ENCODE measurements around the gene TXNRD2. TPM values are rescaled to one million over a fixed set of nuclear protein-coding genes. Genes with fewer than 3 reads are reported as not detected.

The TXNRD2 gene
- total RNA-seq, 1 donor from 2014 or later = 13.6 TPM

Other genes starting within 250 kb of the TXNRD2 start
- gene SEPTIN5, start 227.3 kb downstream of the TXNRD2 start, total RNA-seq = 28.7 TPM
- gene GP1BB, start 218.3 kb downstream of the TXNRD2 start, total RNA-seq = 6.8 TPM
- gene TBX1, start 181.0 kb downstream of the TXNRD2 start, total RNA-seq = 4.2 TPM
- gene GNB1L, start 86.9 kb downstream of the TXNRD2 start, total RNA-seq = 4.7 TPM
- gene RTL10, start 86.9 kb downstream of the TXNRD2 start, total RNA-seq = 9.4 TPM
- gene COMT, start within 50 bp of the TXNRD2 start, total RNA-seq = 25.6 TPM
- 49.6 TPM for gene ARVCF, start 75.0 kb upstream of the TXNRD2 start, total RNA-seq
- gene TANGO2, start 79.3 kb upstream of the TXNRD2 start, total RNA-seq = 13.6 TPM
- 38.1 TPM for gene DGCR8, start 138.4 kb upstream of the TXNRD2 start, total RNA-seq
- 85.1 TPM for gene RANBP1, start 174.3 kb upstream of the TXNRD2 start, total RNA-seq
- gene TRMT2A, start 175.4 kb upstream of the TXNRD2 start, total RNA-seq = 31.8 TPM
- 3.1 TPM for gene ZDHHC8, start 190.0 kb upstream of the TXNRD2 start, total RNA-seq
- not detected for gene CCDC188, start 209.2 kb upstream of the TXNRD2 start, total RNA-seq

All from skeletal muscle tissue (tissue), 1 donor.